Right lobe of liver (tissue), 4 donors: Measurements from ENCODE around the gene TRAPPC12.

Experiments used
- CTCF ChIP-seq, 4 donors: fragments of 200-600 bp in 3 of 4; fragments of 450-650 bp in 1 of 4; IDR thresholded peaks; one replicate each; pipeline versions ENCODE4 v1.5.1 to v1.8.0; 2016 to 2022; ENCODE audit warnings: antibody characterized with exemption in 4 of 4, mild to moderate bottlenecking in 2 of 4
- POLR2A ChIP-seq: fragments of 450-650 bp; IDR thresholded peaks from one replicate; pipeline ENCODE4 v1.6.1; 2017; ENCODE audit warnings: antibody characterized with exemption, mild to moderate bottlenecking
- donor health status: DM: no; HTN: no; CAD: no.
- donor health status: DM: no; HTN: no; CAD: no.
- donor health status: DM: no; HTN: yes; CAD: no.

- TF ChIP-seq CTCF (IDR thresholded peaks at IDR 0.05) (no peak), POLR2A (no peak)
Observed at GRCh38 chr2:3430172-3430571, 50.7 kb downstream of the TRAPPC12 start.
